B cell (primary cell): Measurements from ENCODE around the gene HS6ST2. TPM values are rescaled to one million over a fixed set of nuclear protein-coding genes. Genes with fewer than 3 reads are reported as not detected.

Source experiments
- ATAC-seq: fragments of 200-7000 bp; cut with Tn5 transposase; one replicate; pipeline ENCODE4 v1.10.0; 2021; ENCODE audit warnings: low read depth, mild to moderate bottlenecking, moderate number of reproducible peaks, moderate library complexity
- CTCF ChIA-PET: fragments of 350-600 bp; sonication (Branson Sonifier 250); formaldehyde crosslinking; loops from one replicate; lab custom pipeline; 2021; ENCODE audit warnings: antibody characterized with exemption, inconsistent platforms; lab: Charles Lee
- POLR2A ChIA-PET: fragments of 350-600 bp; sonication (Branson Sonifier 250); formaldehyde crosslinking; loops from one replicate; lab custom pipeline; 2021; ENCODE audit warnings: antibody characterized with exemption; lab: Charles Lee
- DNase-seq: peaks from one replicate; pipeline ENCODE4 v3.0.0; 2013
- H2AFZ ChIP-seq: 2 replicates; pipeline ENCODE4 v1.6.1; 2012; ENCODE audit warnings: mild to moderate bottlenecking, low read depth, low read length; ENCODE audit not compliant: insufficient read depth, poor library complexity, severe bottlenecking
- H3K27ac ChIP-seq, 2 donors: 1 replicate in 1 of 2; 2 replicates in 1 of 2; pipeline ENCODE4 v1.5.1; 2012 to 2013; ENCODE audit warnings: low read length in 2 of 2, mild to moderate bottlenecking in 2 of 2, moderate library complexity in 1 of 2
- H3K27me3 ChIP-seq, 4 experiments: fragments of 200-600 bp in 1 of 4; sonication (generic) in 1 of 4; replicated peaks in 1 of 4; 1 replicate in 2 of 4; 2 replicates in 2 of 4; pipeline versions ENCODE4 v1.6.1 to v1.7.0; 2013 to 2016; ENCODE audit warnings: low read length in 3 of 4, mild to moderate bottlenecking in 2 of 4, mixed read lengths in 1 of 4, moderate library complexity in 1 of 4; ENCODE audit not compliant: insufficient read depth in 4 of 4, control insufficient read depth in 3 of 4; ENCODE audit errors: control extremely low read depth in 1 of 4
- H3K36me3 ChIP-seq, 2 experiments: replicated peaks in 1 of 2; 1 replicate in 1 of 2; 2 replicates in 1 of 2; pipeline versions ENCODE4 v1.6.1 to v1.7.1; 2013; ENCODE audit warnings: low read length in 1 of 2; ENCODE audit not compliant: insufficient read depth in 2 of 2, control insufficient read depth in 1 of 2; ENCODE audit errors: control extremely low read depth in 1 of 2, extremely low read depth in 1 of 2
- H3K4me1 ChIP-seq, 2 donors: fragments of 200-600 bp in 1 of 2; sonication (generic) in 1 of 2; 1 replicate in 1 of 2; 2 replicates in 1 of 2; pipeline versions ENCODE4 v1.5.1 to v1.6.1; 2013 to 2017; ENCODE audit warnings: low read length in 2 of 2; ENCODE audit not compliant: control insufficient read depth in 2 of 2, insufficient read depth in 2 of 2
- H3K4me2 ChIP-seq: replicated peaks from 2 replicates; pipeline ENCODE3; 2012; ENCODE audit warnings: mild to moderate bottlenecking, low read depth, low read length; ENCODE audit not compliant: poor library complexity, severe bottlenecking
- H3K4me3 ChIP-seq, 5 experiments: fragments of 200-600 bp in 1 of 5; sonication (generic) in 1 of 5; 1 replicate in 3 of 5; 2 replicates in 2 of 5; pipeline versions ENCODE4 v1.5.1 to v1.7.0; 2011 to 2016; ENCODE audit warnings: low read length in 4 of 5, mild to moderate bottlenecking in 4 of 5, low read depth in 2 of 5, control low read depth in 1 of 5, moderate library complexity in 1 of 5; ENCODE audit not compliant: insufficient read depth in 1 of 5; ENCODE audit errors: control extremely low read depth in 1 of 5, extremely low read depth in 1 of 5
- H3K79me2 ChIP-seq: fragments of 200-600 bp; sonication (generic); one replicate; pipeline ENCODE4 v1.6.0; 2016; ENCODE audit warnings: low read length; ENCODE audit not compliant: control insufficient read depth, insufficient read depth
- H3K9ac ChIP-seq: fragments of 200-600 bp; sonication (generic); 2 replicates; pipeline ENCODE4 v1.6.1; 2017; ENCODE audit warnings: mild to moderate bottlenecking, low read length, moderate library complexity
- H3K9me3 ChIP-seq, 3 donors: one replicate each; pipeline versions ENCODE4 v1.6.1 to v1.7.1; 2013; ENCODE audit warnings: low read length in 2 of 3; ENCODE audit not compliant: control insufficient read depth in 2 of 3, insufficient read depth in 1 of 3; ENCODE audit errors: control extremely low read depth in 1 of 3
- H4K20me1 ChIP-seq: 2 replicates; pipeline ENCODE4 v1.6.0; 2012; ENCODE audit warnings: mild to moderate bottlenecking, low read length; ENCODE audit not compliant: insufficient read depth, control insufficient read depth, poor library complexity, severe bottlenecking
- H3K27ac Mint-ChIP-seq: one replicate; pipeline ENCODE4 v1.8.0; 2021; ENCODE audit warnings: mixed read lengths
- H3K27me3 Mint-ChIP-seq: one replicate; pipeline ENCODE4 v1.8.0; 2021; ENCODE audit warnings: mixed read lengths
- H3K4me1 Mint-ChIP-seq: one replicate; pipeline ENCODE4 v1.8.0; 2021; ENCODE audit warnings: mixed read lengths
- H3K4me3 Mint-ChIP-seq: one replicate; pipeline ENCODE4 v1.8.0; 2021; ENCODE audit warnings: mixed read lengths
- H3K9me3 Mint-ChIP-seq: one replicate; pipeline ENCODE4 v1.8.0; 2022; ENCODE audit warnings: mixed read lengths; ENCODE audit not compliant: insufficient read depth
- CTCF ChIP-seq: fragments of 200-600 bp; IDR thresholded peaks from one replicate; pipeline ENCODE4 v1.8.0; 2022; ENCODE audit warnings: antibody characterized with exemption, mild to moderate bottlenecking
- EZH2 ChIP-seq: IDR thresholded peaks from 2 replicates; pipeline ENCODE4 v1.6.1; 2012; ENCODE audit warnings: borderline replicate concordance, low read depth, mild to moderate bottlenecking, moderate library complexity, low read length; ENCODE audit not compliant: insufficient read depth, poor library complexity, severe bottlenecking
- WGBS: methylation state at CpG from one replicate; pipeline ENCODE4 v1.1.5; 2013; ENCODE audit warnings: missing lambda C conversion rate; ENCODE audit not compliant: insufficient coverage; 5-methylcytosine and 5-hydroxymethylcytosine counted together
- intact Hi-C: fragments of 100-400 bp; cut with micrococcal nuclease; formaldehyde crosslinking; loops from one replicate; pipeline ENCODE4 v1.10.0; 2022
- polyA plus RNA-seq: library from polyadenylated mRNA; depleted of rRNA; stranded (reverse); fragments of >200 nt; gene quantifications from 2 replicates; pipeline ENCODE4 v1.2.3, GENCODE V29; 2012
- total RNA-seq, 2 donors: library from RNA; stranded (reverse); fragments of 120-200 nt in 1 of 2; gene quantifications; 1 replicate in 1 of 2; 2 replicates in 1 of 2; pipeline versions ENCODE4 v1.2.3 to v1.2.4, GENCODE V29; 2013 to 2022

The HS6ST2 gene
- total and polyA plus RNA-seq, 2 donors (not counting 1 experiment from before 2014, with no cell fraction given), result not detected

GRCh38 chrX:132743086-132743485 is 215.3 kb downstream of the HS6ST2 start:
- no peak overlapping the region for H3K4me2 ChIP-seq

DNA sequence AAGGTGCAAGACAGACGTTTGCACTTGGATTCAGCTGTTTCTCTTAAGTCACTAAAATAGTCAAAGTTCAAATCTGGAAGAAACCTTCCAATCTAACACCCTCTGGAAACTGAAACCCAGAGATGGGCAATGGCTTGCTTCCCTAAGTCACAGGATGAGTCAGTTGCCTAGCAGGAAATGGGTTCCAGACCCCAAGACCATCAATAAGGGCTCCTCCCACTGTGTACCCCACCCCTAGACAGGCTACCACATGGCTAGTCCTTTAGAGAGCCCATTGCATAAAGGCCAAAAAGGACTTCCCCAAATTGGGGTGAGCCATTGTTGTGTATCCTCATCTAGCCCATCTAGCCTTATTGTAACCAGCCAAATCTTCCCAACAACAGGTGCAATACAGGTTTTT is 216.2 kb downstream of the HS6ST2 start:
- H3K9me3 Mint-ChIP-seq, result no peaks in the 10 kb centered on the region
- H3K27ac Mint-ChIP-seq, result no peak overlapping the region
- H3K4me2 ChIP-seq, result no peak overlapping the region
- no peaks in the 10 kb centered on the region for H3K36me3 ChIP-seq
- H3K4me3 ChIP-seq, result no peak overlapping the region
- no peak overlapping the region for H3K4me3 Mint-ChIP-seq
- ChIA-PET CTCF (no interaction called here), POLR2A (no interaction called here)
- no peak overlapping the region for H3K9ac ChIP-seq
- H3K27ac ChIP-seq, result no peak overlapping the region
- peaks cover 3% of the 10 kb centered on the region for H3K27me3 Mint-ChIP-seq
- no CpG with 5 or more reads among the region's 1 CpG for WGBS
- H3K4me1 Mint-ChIP-seq, result no peaks in the 10 kb centered on the region
- no peaks in the 10 kb centered on the region for H4K20me1 ChIP-seq
- TF ChIP-seq EZH2, result no peak
- TF ChIP-seq CTCF, result no peak
- DNase-seq (no peak), ATAC-seq (no peak)
- intact Hi-C loops, result no loop called here
- H3K4me1 ChIP-seq, result no peaks in the 10 kb centered on the region
- H2AFZ ChIP-seq, result no peak overlapping the region
- no peaks in the 10 kb centered on the region for H3K9me3 ChIP-seq
- H3K27me3 ChIP-seq, result peaks cover 0 to 3% (median 0%) of the 10 kb centered on the region in 4 experiments
- no peaks in the 10 kb centered on the region for H3K79me2 ChIP-seq

More at GRCh38 chrX:132743086-132743485, 215.3 kb downstream of the HS6ST2 start:
- H3K79me2 ChIP-seq, result no peaks in the 10 kb centered on the region
- H3K9ac ChIP-seq, result no peak overlapping the region
- WGBS, result no CpG with 5 or more reads among the region's 3 CpGs
- no peaks in the 10 kb centered on the region for H3K4me1 ChIP-seq
- ChIA-PET POLR2A (no interaction called here), CTCF (no interaction called here)
- DNase-seq (no peak), ATAC-seq (no peak)
- Mint-ChIP-seq H3K4me3 (no peak overlapping the region), H3K27ac (no peak overlapping the region), H3K9me3 (no peaks in the 10 kb centered on the region), H3K27me3 (peaks cover 3% of the 10 kb centered on the region), H3K4me1 (no peaks in the 10 kb centered on the region)
- intact Hi-C loops, result no loop called here
- no peaks in the 10 kb centered on the region for H4K20me1 ChIP-seq
- no peaks in the 10 kb centered on the region for H3K9me3 ChIP-seq
- TF ChIP-seq CTCF (no peak), EZH2 (no peak)
- no peaks in the 10 kb centered on the region for H3K36me3 ChIP-seq
- H2AFZ ChIP-seq, result no peak overlapping the region
- H3K27me3 ChIP-seq, result peaks cover 0 to 3% (median 0%) of the 10 kb centered on the region in 4 experiments
- no peak overlapping the region for H3K4me3 ChIP-seq
- no peak overlapping the region for H3K27ac ChIP-seq
